ENCODE measurements around the gene LRRC46. TPM values are rescaled to one million over a fixed set of nuclear protein-coding genes. Genes with fewer than 3 reads are reported as not detected.

The LRRC46 gene
- polyA plus RNA-seq, 3 donors: 0.12 to 0.65 (median 0.22) TPM

- no peaks in the 10 kb centered on the region for H3K27me3 Mint-ChIP-seq (ENCODE audit: low read depth in 3 of 3)
- peaks cover 0 to 1% (median 0%) of the 10 kb centered on the region in 7 donors for H3K9me3 Mint-ChIP-seq
- Histone ChIP-seq H3K9me3 (replicated peaks in 1 of 2; ENCODE audit: control insufficient read depth in 1 of 2, insufficient read depth in 1 of 2, low read length in 2 of 2) (no peaks in the 10 kb centered on the region), H4K20me1 (ENCODE audit: insufficient read depth, low read length) (no peaks in the 10 kb centered on the region), H3K79me2 (ENCODE audit: insufficient read depth, low read length) (peaks cover 21% of the 10 kb centered on the region), H3K4me2 (replicated peaks; ENCODE audit: extremely low read depth, low read length, poor library complexity, severe bottlenecking) (no peak overlapping the region), H3K27me3 (ENCODE audit: control insufficient read depth in 2 of 2, insufficient read depth in 2 of 2, low read length in 2 of 2) (no peaks in the 10 kb centered on the region), H3K4me3 (replicated peaks in 1 of 3; ENCODE audit: low read depth in 2 of 3, low read length in 3 of 3) (no peak overlapping the region), H2AFZ (ENCODE audit: insufficient read depth, low read depth, low read length, poor library complexity, severe bottlenecking) (no peak overlapping the region), H3K4me1 (ENCODE audit: control insufficient read depth in 1 of 2, insufficient read depth in 2 of 2, low read length in 2 of 2) (peaks cover 29 to 39% of the 10 kb centered on the region in 2 donors), H3K36me3 (replicated peaks in 1 of 2; ENCODE audit: control insufficient read depth in 1 of 2, insufficient read depth in 2 of 2, low read length in 2 of 2) (peaks cover 33 to 40% of the 10 kb centered on the region in 2 donors), H3K27ac (ENCODE audit: low read depth in 1 of 2, low read length in 2 of 2) (no peak overlapping the region), H3K9ac (ENCODE audit: insufficient read depth, low read length, poor library complexity, severe bottlenecking) (no peak overlapping the region)
- TF ChIP-seq CTCF (IDR thresholded peaks at IDR 0.05): no peak
- no CpG with 5 or more reads among the region's 3 CpGs for WGBS (ENCODE audit: insufficient coverage)
- H3K4me3 Mint-ChIP-seq: no peak overlapping the region
- peaks cover 41% of the 10 kb centered on the region for H3K4me1 Mint-ChIP-seq
- peaks cover 30 to 48% of the 10 kb centered on the region in 2 donors for H3K36me3 Mint-ChIP-seq
- no peak for DNase-seq
- intact Hi-C loops (cut with micrococcal nuclease): no loop called here
- H3K27ac Mint-ChIP-seq: peak overlapping the region in 2 of 7 donors; percentile 15 to 52
Measured at GRCh38 chr17:47829870-47830269, 1.6 kb upstream of the LRRC46 start.

- 86% methylated on average over 15 of the region's 18 CpGs for WGBS (ENCODE audit: insufficient coverage)
- no peaks in the 10 kb centered on the region for H3K9me3 ChIP-seq (replicated peaks in 1 of 2; ENCODE audit: control insufficient read depth in 1 of 2, insufficient read depth in 1 of 2, low read length in 2 of 2)
- H3K27me3 ChIP-seq (ENCODE audit: control insufficient read depth in 2 of 2, insufficient read depth in 2 of 2, low read length in 2 of 2): no peaks in the 10 kb centered on the region
- no peak for DNase-seq
- Mint-ChIP-seq H3K27me3 (ENCODE audit: low read depth in 3 of 3) (no peaks in the 10 kb centered on the region), H3K36me3 (peaks cover 27 to 43% of the 10 kb centered on the region in 2 donors), H3K27ac (peak overlapping the region in 5 of 7 donors; percentile 92 to 99 (median 97)), H3K9me3 (peaks cover 0 to 1% (median 0%) of the 10 kb centered on the region in 7 donors), H3K4me1 (peaks cover 45% of the 10 kb centered on the region), H3K4me3 (peak overlapping the region; percentile 94)
- H3K4me2 ChIP-seq (replicated peaks; ENCODE audit: extremely low read depth, low read length, poor library complexity, severe bottlenecking): peak overlapping the region; percentile 89
- H3K27ac ChIP-seq (ENCODE audit: low read depth in 1 of 2, low read length in 2 of 2): peak overlapping the region; percentile 77 to 85
- no peaks in the 10 kb centered on the region for H4K20me1 ChIP-seq (ENCODE audit: insufficient read depth, low read length)
- no peak overlapping the region for H3K9ac ChIP-seq (ENCODE audit: insufficient read depth, low read length, poor library complexity, severe bottlenecking)
- TF ChIP-seq CTCF (IDR thresholded peaks at IDR 0.05): no peak
- intact Hi-C loops (cut with micrococcal nuclease): no loop called here
- peak overlapping the region; percentile 88 to 93 (median 91) for H3K4me3 ChIP-seq (replicated peaks in 1 of 3; ENCODE audit: low read depth in 2 of 3, low read length in 3 of 3)
- H3K4me1 ChIP-seq (ENCODE audit: control insufficient read depth in 1 of 2, insufficient read depth in 2 of 2, low read length in 2 of 2): peaks cover 29 to 42% of the 10 kb centered on the region in 2 donors
- peaks cover 29 to 34% of the 10 kb centered on the region in 2 donors for H3K36me3 ChIP-seq (replicated peaks in 1 of 2; ENCODE audit: control insufficient read depth in 1 of 2, insufficient read depth in 2 of 2, low read length in 2 of 2)
- peaks cover 21% of the 10 kb centered on the region for H3K79me2 ChIP-seq (ENCODE audit: insufficient read depth, low read length)
- H2AFZ ChIP-seq (ENCODE audit: insufficient read depth, low read depth, low read length, poor library complexity, severe bottlenecking): peak overlapping the region; percentile 93
Measured at GRCh38 chr17:47830396-47831002, 971 bp upstream of the LRRC46 start.
